22Rv1 (cell line): Measurements from ENCODE around the gene ATRNL1.

Experiments used
- CTCF ChIP-seq: fragments of 450-650 bp; IDR thresholded peaks from 2 replicates; pipeline ENCODE4 v1.5.1; 2017; ENCODE audit warnings: mild to moderate bottlenecking
- ZFX ChIP-seq: fragments of 450-650 bp; IDR thresholded peaks from 2 replicates; pipeline ENCODE4 v1.6.1; 2017; ENCODE audit warnings: antibody characterized with exemption, borderline replicate concordance

- no peak for TF ChIP-seq CTCF
- no peak for TF ChIP-seq ZFX
Observed at GRCh38 chr10:115956225-115957011, 863.3 kb downstream of the ATRNL1 start.
